SK-N-SH (cell line): ENCODE results near the gene IL11RA.
A peak's percentile ranks its signal among the peaks of the same experiment; 100 is the strongest.

Experiments used
- CHD2 ChIP-seq: fragments of 150-350 bp; IDR thresholded peaks from 2 replicates; pipeline ENCODE4 v1.6.1; 2018; ENCODE audit warnings: low read length; ENCODE audit not compliant: partially characterized antibody
- CTCF ChIP-seq: fragments of 200-600 bp; sonication (generic); IDR thresholded peaks from 2 replicates; pipeline ENCODE4 v1.6.1; 2017; ENCODE audit warnings: antibody characterized with exemption, mild to moderate bottlenecking, moderate library complexity
- ELF1 ChIP-seq: IDR thresholded peaks from 2 replicates; pipeline ENCODE4 v1.4.0; 2012
- EP300 ChIP-seq, 2 experiments: IDR thresholded peaks; 2 replicates each; pipeline versions ENCODE4 v1.4.0 to v1.6.1; 2012; ENCODE audit warnings: borderline replicate concordance in 1 of 2, low read depth in 1 of 2, low read length in 1 of 2
- EZH2phosphoT487 ChIP-seq: fragments of 200-600 bp; sonication (generic); IDR thresholded peaks from 2 replicates; pipeline ENCODE4 v1.6.1; 2017; ENCODE audit warnings: low read depth, mixed run types, mild to moderate bottlenecking, antibody characterized with exemption, moderate library complexity, borderline replicate concordance
- FOXJ3 ChIP-seq: sonication (generic); formaldehyde crosslinking; IDR thresholded peaks from 2 replicates; pipeline ENCODE4 v1.5.1; 2020; ENCODE audit warnings: mild to moderate bottlenecking, missing genetic modification reagents
- GATA2 ChIP-seq: sonication (generic); formaldehyde crosslinking; IDR thresholded peaks from 2 replicates; pipeline ENCODE4 v1.5.0; 2020; ENCODE audit warnings: mild to moderate bottlenecking, missing genetic modification reagents
- MAX ChIP-seq: IDR thresholded peaks from 2 replicates; pipeline ENCODE4 v1.4.0; 2012; ENCODE audit warnings: low read depth
- MXI1 ChIP-seq: IDR thresholded peaks from 2 replicates; pipeline ENCODE4 v1.6.1; 2012; ENCODE audit warnings: mild to moderate bottlenecking, low read depth, low read length, improper control_type of control experiment
- NRF1 ChIP-seq: IDR thresholded peaks from 2 replicates; pipeline ENCODE4 v1.6.1; 2012; ENCODE audit warnings: low read depth, mild to moderate bottlenecking, low read length
- POLR2AphosphoS5 ChIP-seq: IDR thresholded peaks from 2 replicates; pipeline ENCODE4 v1.6.1; 2012; ENCODE audit warnings: low read depth, low read length
- RAD21 ChIP-seq: IDR thresholded peaks from 2 replicates; pipeline ENCODE4 v1.6.1; 2012; ENCODE audit warnings: mild to moderate bottlenecking, low read length
- TAF1 ChIP-seq: IDR thresholded peaks from 2 replicates; pipeline ENCODE4 v1.6.1; 2012; ENCODE audit warnings: low read depth, mild to moderate bottlenecking, low read length, moderate library complexity, borderline replicate concordance
- TCF12 ChIP-seq: IDR thresholded peaks from 2 replicates; pipeline ENCODE4 v1.4.0; 2012

- TF ChIP-seq CTCF = peak; percentile 55
- TF ChIP-seq EZH2phosphoT487 = no peak
- no peak for TF ChIP-seq CHD2
- TF ChIP-seq MXI1 = peak; percentile 35; the same call in 1 of the 2 replicates
- no peak for TF ChIP-seq GATA2 (CRISPR knock-in tag)
- no peak; a peak in 1 of 4 replicates for TF ChIP-seq EP300 (IDR thresholded peaks at IDR 0.05; ENCODE audit: borderline replicate concordance in 1 of 2, low read depth in 1 of 2, low read length in 1 of 2)
- TF ChIP-seq NRF1 = no peak
- TF ChIP-seq ELF1 = no peak
- TF ChIP-seq RAD21 = peak; percentile 42
- TF ChIP-seq POLR2AphosphoS5 = peak; percentile 71; the same call in 1 of the 2 replicates
- peak; percentile 44; the same call in 1 of the 2 replicates for TF ChIP-seq TAF1
- peak; percentile 38; the same call in 1 of the 2 replicates for TF ChIP-seq TCF12
- no peak for TF ChIP-seq FOXJ3 (CRISPR knock-in tag)
- TF ChIP-seq MAX = peak; percentile 71; the same call in 1 of the 2 replicates
Measured at GRCh38 chr9:34646211-34647083, 5.5 kb upstream of the IL11RA start, which contains the start of gene GALT.
